SU-DHL-6 (cell line): Measurements from ENCODE around the gene STYX.

Experiments used
- CTCF ChIP-seq: fragments of 200-600 bp; sonication (generic); IDR thresholded peaks from one replicate; pipeline ENCODE4 v1.5.1; 2017; ENCODE audit warnings: antibody characterized with exemption, mild to moderate bottlenecking, low read length, moderate library complexity; ENCODE audit not compliant: insufficient read depth, poor library complexity, severe bottlenecking
- EZH2phosphoT487 ChIP-seq: fragments of 200-600 bp; sonication (generic), shearing (Covaris generic); conservative IDR thresholded peaks from 2 replicates; pipeline ENCODE4 v1.6.1; 2018; ENCODE audit warnings: mild to moderate bottlenecking, antibody characterized with exemption, low read length, moderate library complexity, mixed read lengths

DNA sequence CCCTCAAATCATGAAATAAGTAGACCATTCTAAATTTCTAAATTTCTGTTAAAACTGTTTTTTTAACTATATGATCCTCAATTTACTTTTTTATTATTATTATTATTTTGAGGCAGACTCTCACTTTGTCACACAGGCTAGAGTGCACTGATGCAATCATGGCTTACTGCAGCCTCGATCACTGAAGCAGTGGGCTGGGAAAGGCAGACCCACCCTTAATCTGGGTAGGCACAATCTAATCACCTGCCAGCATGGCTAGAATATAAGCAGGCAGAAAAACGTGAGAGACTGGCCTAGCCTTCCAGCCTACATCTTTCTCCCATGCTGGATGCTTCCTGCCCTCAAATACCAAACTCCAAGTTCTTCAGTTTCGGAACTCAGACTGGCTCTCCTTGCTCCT lies 36.9 kb upstream of the STYX start:
- TF ChIP-seq CTCF: no peak
- TF ChIP-seq EZH2phosphoT487: no peak
